Right ventricle myocardium superior (tissue), 1 donor: ENCODE measurements around the gene LCA5. TPM values are rescaled to one million over a fixed set of nuclear protein-coding genes. Genes with fewer than 3 reads are reported as not detected.

Experiments used
- ATAC-seq: fragments of 200-7000 bp; cut with Tn5 transposase; one replicate; pipeline ENCODE4 v1.9.1; 2020; ENCODE audit warnings: mild to moderate bottlenecking; ENCODE audit not compliant: poor library complexity
- DNase-seq: peaks from one replicate; pipeline ENCODE4 v3.0.0-alpha.2; 2020
- intact Hi-C: fragments of 100-400 bp; cut with DNase I; formaldehyde crosslinking; loops from one replicate; pipeline ENCODE4 v1.11.2; 2022
- total RNA-seq: library from RNA; stranded (reverse); fragmentation: NEBNext Ultra II Directional; extraction: Animal tissue kit (Norgen Biotek cat#: 25700); gene quantifications from one replicate; pipeline ENCODE4 v1.2.1, GENCODE V29; 2021
- donor health status: DM: no; HTN: yes; CAD: no; lungs with severe emphysema.

LCA5 gene
- total RNA-seq, 1 donor from 2014 or later, result 1.9 TPM

- ATAC-seq, result no peak
- no peak for DNase-seq
- intact Hi-C loops, result no loop called here
Measured at GRCh38 chr6:79435746-79436145, 101.5 kb downstream of the LCA5 start.

Other genes starting within 250 kb of the LCA5 start
- gene SH3BGRL2, start 93.9 kb upstream of the LCA5 start, total RNA-seq, result 5.9 TPM